GM21526 (cell line): Measurements from ENCODE around the gene ABHD4.
"Not testable (repeated sequence)": the region's sequence is repeated elsewhere in the genome, so short reads cannot be mapped to it uniquely, and the experiment has no call there.

Source experiments
- ATAC-seq: cut with Tn5 transposase; IDR thresholded peaks from one replicate; pipeline ENCODE4 v1.9.1; 2021; ENCODE audit warnings: moderate library complexity; ENCODE audit not compliant: unreplicated experiment, low FRiP score

Gene ABHD4

DNA sequence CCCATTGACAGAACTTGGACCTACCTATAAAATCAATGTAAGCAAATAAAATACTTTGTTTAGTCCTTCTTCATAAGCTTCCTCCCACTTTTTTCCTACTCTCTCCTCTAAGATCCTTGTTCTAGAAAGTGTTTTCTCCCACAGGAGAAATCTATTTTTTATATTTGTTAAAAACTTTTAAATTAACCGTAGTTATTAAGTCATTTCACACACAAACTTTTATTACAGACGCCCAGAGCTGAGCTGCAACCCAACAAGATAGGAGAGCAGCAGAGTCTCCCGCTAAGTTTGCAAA is 36.8 kb upstream of the ABHD4 start:
- no peak for ATAC-seq

DNA sequence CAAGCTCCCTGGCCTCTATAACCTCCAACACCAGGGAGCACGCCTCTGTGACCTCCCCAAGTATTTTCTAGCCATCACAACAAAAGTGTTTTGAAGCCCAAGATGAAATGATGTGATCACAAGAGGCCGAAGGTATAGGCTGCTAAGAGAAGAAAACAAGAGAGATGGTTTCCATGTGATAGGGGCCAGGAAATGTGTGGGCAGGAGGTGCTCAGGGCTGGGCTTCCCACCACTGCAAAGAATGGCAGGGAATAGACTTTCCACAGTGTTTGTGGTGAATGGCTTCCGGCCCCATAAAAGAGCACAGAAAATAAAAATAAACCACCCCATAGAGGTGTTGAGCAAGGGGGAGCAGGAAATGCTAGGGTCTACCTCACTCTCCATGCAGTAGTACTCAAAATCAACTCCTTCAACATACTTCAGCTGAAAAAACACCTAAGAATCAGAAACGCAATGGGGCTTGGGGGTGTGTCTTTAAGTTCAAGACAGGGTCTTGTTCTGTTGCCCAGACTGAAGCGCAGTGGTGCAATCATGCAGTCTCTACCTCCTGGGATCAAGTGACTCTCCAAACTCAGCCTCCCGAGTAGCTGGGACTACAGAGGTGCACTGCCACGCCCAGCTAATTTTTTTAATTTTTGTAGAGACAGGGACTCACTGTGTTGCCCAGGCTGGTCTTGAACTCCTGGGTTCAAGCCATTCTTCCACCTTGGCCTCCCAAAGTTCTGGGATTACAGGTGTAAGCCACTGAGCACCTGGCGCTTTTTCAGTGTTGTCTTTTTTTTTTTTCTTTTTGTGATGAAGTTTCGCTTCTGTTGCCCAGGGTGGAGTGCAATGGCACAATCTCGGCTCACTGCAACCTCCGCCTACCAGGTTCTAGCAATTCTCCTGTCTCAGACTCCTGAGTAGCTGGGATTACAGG is 36.2 kb upstream of the ABHD4 start:
- ATAC-seq, result no peak

DNA sequence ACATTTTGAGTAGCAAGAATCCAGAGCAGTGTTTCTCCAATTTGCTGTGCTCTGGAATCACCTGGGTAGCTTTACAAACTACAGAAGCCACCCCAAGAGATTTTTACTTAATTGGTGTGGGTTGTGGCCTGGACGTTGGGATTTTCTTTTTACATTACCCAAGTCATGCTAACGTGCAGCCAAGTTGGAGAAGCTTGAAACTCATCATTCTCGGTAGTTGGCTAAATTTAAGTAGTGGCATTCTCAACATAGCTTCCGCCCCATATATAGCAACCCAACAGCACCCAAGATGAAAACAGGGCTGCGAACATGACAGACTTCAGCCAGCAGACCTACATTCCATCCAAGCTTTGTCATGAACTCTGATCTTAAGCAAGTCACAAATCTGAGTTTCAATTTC is 34.1 kb upstream of the ABHD4 start:
- ATAC-seq, result no peak

DNA sequence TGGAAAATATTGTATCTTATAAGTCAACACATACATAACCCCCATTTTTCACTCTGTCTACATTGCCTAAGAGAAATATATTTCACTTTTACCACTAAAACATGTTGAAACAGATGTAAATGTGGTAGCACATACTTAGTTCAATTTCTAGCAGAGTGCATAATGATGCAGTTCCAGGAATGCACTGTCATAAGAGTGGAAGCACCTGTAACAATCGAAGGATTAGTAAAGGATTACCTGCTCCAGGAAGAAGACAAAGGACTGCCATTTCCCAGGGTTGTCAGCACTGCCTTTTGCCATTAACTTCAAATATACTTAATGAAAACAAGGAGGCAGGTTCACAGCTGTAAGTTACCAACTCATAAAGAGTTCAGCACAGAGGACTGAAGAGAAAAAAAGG is 33.6 kb upstream of the ABHD4 start:
- no peak for ATAC-seq

DNA sequence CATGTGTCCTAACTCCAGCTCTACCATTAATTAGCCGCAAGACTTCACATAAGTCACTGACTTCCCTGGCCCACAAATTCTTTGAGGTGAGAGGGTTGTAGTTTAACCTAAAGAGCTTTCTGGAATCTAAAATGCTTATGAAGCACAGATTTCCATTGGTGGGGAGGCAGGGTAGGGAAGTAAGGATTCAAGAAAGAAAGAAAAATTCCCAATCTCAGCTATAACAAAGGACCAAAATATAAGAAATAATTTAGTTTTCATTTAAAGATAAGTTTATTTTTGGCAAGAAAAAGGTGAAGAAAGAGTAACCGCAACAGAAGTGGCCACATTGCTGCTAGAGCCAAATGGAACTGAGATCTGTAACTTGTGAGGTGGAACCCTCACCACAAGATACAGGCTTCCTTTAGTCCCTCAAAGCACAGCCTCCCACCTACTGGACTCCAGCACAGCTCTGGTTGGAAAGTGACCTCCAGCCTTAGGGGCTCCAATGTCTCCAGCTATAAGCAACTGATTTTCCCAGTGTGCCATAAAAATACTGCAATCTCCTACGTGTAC is 32.6 kb upstream of the ABHD4 start:
- ATAC-seq, result no peak

DNA sequence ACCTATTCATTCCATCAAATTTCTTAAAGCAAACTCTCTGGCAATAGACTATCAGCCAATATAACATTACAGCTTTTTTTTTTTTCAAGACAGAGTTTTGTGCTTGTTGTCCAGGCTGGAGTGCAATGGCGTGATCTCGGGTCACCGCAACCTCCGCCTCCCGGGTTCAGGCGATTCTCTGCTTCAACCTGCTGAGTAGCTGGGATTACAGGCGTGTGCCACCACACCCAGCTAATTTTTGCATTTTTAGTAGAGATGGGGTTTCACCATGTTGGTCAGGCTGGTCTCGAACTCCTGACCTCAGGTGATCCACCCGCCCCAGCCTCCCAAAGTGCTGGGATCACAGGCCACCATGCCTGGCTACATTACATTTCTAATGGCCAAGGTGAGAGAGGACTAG is 31.8 kb upstream of the ABHD4 start:
- ATAC-seq, result not testable (repeated sequence)

DNA sequence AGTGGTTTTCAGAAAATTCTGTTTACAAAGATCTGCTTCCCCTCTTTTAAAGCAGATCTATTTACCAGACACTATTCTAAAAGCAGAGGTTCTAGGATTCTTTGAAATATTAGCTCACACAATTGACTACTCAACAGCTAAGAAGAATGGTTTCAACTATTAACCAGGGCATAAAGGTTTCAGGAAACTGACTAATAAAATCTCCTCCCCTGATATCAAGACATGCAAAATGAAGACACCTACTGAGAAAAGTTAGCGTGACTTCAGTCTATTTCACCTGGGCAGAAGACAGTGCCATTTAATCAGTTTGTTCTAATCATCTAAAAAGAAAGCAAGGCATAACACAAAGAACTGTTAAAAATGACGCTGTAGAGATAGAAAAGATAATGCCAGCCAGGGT is 31.3 kb upstream of the ABHD4 start:
- ATAC-seq, result no peak

DNA sequence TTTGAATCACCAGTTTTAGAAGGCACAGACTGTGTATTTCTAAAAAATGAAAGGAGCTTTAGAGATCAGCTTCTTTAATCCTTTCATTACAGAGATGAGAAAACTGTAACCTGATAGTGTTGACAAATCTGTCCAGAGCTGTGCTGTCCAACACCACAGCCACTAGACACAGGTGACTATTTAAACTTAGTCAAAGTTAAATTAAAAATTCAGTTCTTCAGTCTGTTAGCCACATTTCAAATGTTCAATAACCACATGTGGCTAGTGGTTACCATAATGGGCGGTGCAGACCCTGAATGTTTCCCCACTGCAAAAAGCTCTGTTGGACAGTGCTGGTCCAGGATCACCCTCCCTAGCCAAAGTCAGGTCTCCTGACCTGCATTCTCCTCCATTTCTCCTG is 30.7 kb upstream of the ABHD4 start:
- no peak for ATAC-seq

DNA sequence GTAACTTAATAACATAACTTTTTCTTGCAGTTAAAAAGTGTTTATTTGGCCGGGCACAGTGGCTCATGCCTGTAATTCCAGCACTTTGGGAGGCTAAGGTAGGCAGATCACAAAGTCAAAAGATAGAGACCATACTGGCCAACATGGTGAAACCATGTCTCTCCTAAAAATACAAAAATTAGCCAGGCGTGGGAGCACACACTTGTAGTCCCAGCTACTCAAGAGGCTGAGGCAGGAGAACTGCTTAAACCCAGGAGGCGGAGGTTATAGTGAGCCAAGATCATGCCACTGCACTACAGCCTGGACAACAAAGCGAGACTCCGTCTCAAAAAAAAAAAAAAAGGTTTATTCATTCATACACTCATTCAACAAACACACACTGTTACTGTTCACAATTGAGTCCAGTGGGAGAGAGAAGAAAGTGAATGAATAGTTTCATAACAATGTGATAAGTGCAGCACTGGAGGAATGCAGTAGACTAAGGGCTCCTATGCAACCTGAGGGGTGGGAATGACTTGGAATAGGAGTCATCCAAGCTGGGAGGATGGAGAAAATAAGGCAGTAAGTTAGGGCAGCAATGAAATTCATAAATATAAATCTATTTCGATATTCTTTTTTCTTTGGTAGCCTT is 28.9 kb upstream of the ABHD4 start:
- no peak for ATAC-seq

DNA sequence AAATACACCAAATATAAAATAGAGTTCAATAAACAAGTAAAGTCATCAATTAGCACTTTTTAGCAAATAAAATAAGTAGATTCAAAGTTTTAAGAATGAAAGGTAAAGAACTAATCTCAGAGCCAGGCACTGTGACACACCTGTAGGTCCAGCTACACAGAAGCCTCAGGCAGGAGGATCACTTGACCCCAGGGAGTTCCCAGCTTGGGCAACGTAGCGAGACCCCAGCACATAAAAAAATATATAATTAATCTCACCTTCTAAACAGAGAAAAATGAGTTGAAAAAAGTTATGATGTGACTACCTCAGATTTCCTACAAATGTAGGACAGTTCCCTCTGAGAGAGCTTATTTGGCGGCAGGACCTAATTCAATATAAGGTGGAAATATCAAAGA is 28.4 kb upstream of the ABHD4 start:
- ATAC-seq, result no peak

DNA sequence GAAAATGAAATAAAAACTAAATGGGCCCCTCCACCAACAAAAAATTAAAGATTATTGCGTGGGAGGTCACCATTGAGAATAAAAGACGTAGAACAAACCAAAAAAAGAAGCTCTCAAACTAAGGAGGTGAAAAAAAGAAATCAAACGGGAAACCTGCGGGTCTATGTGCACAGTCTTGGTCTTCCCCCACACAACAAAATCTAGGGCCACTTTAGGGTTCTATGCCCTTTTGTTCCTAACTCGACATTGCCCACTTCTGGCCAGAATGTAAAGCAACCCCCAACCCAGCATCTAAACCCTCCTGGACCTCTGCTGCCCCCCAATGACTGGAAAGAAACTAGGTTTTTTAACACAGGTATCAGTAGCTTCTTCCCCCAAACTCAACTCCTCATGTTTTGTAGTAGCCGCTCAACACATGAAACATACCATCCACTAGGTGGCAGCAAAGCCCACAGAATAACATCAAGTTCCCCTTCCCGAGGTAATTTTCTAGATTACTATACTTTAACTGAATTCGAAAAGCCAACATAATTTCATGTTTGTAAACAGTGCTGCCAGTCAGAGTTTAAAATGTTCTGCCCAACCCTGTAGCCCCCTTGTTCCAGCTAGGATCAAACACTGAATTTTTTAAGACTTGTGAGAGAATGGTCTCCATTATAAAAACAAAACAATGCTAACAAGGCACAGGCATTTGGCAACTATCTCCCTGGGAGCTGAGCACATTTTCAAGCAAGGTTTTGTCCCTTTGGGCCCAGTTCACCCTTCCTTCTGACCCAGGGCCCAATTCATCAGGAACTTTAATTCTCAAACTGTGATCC is 27.8 kb upstream of the ABHD4 start:
- peak; percentile 66 for ATAC-seq

DNA sequence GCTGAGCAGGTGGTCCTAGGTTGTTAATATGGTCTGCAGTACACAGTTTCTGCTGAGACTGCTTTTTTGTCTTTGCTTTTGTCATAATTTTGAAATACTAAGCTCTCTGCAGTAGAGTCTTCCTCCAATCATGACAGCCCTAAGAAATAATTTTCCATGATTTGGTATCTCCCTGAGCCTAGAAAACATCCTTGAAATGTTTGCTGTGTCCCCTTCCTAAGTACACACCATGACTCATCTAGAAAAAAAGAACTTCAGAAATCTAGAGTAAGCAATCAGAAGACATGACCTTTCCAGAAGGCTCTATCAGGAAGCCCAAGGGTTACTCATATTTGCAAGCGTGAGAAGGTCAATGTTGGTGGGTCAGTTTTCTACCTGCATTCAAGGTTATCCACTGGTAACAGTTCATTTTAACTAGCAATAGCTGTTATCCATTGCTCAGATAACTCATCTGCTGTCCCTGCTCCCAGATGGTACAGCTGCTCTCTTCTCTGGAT is 25.5 kb upstream of the ABHD4 start:
- no peak for ATAC-seq

DNA sequence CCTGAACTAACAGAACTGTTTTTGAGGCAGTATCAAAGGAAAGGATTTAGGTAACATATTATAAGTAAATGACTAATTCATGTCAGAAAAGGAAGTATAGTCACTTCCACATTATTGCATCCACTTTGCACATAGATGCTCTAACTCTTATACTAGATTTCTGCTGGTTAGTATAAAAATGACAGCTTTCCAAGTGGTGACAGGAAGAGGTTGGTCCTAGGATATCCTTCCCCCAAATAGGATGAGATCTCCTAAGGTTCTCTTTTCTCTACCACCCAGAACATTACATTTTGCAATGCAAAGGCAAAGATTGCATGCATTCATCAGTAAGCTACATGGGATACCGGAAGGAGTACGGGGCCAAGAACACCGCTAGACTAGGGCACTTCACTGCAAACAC is 24.3 kb upstream of the ABHD4 start:
- ATAC-seq, result no peak

DNA sequence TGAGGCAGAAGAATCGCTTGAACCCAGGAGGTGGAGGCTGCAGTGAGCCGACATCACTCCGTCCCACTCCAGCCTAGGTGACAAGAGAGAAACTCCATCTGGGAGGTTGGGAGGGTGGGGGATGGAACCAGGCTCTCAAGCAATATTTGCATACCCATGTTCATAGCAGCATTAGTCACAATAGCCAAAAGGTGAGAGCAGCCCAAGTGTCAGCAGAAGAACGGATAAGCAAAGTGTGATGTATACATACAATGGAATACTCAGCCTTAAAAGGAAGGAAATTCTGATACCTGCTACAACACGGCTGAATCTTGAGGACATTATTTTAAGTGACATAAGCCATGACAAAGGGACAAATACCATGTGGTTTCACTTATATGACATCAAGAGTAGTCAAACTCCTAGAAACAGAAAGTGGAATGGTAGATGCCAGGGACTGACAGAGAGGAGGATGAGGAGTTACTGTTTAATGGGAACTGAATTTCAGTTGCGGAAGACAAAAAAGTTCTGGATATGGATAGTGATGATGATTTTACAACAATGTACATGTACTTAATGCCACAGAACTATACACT is 20.7 kb upstream of the ABHD4 start:
- ATAC-seq, result no peak

DNA sequence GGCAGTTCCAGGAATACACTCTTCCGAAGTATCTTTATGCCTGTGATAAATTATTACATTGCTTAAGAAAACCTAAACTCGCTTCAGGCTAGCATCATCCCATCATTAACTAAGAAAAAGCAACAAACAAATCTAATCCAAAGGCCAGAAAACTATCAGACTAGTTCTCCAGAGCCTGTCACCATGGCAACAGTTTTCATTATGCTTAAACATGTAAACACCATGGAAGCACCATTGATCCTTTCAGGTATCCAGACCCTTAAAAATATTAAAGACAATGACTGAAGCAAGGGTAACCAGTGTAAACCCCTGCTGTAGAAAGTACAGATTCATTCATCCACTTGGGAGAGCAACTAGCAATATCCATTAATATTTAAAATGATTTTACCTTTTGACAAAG is 18.9 kb upstream of the ABHD4 start:
- ATAC-seq, result no peak

DNA sequence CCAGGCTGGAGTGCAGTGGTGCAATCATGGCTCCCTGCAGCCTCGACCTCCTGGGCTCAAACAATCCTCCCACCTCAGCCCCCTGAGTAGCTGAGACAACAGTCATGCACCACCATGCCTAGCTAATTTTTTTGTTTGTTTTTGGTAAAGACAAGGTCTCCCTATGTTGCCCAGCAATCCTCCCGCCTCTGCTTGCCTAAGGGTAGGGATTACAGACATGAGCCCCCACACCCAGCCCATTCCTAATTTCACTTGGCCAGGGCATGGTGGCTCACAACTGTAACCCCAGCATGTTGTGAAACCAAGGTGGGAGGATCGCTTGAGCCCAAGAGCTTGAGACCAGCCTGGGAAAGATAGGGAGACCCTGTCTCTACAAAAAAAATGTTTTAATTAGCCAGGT is 18.2 kb upstream of the ABHD4 start:
- ATAC-seq, result no peak

DNA sequence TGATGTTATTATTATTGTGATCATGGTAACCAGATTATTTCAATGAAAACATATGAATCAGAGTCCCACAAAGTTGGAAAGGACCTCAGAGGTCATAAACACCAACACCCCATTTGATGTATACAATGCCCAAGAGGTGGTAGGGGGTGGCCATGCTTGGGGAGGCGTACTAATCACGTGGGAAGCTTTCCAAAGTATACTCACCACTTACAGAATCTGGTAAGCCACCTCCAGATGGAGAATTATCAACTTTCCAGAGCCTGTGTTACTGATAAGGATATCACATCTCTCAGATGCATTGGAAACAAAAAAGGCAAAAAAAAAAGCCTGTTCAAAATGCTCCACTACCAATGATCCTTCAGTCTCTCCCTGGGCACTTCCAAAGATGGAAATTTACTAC is 17.5 kb upstream of the ABHD4 start:
- no peak for ATAC-seq

DNA sequence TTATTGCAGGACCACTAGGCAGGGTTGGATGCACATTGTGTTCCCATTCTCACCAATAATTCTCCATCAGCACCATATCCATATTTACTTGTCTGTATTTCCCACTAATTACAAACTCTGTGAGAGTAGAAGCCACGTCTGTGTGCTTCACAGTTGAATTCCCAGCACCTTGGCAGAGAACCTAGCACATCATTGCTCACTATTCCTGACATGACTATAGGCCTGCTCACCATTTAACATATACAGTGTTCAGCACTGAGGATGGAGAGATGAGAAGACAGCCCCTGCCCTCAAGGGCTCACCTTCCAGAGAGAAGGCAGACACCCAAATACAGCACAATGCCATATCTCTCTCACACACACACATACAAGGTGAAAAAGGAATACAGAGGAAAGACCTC is 14.1 kb upstream of the ABHD4 start:
- ATAC-seq, result no peak

DNA sequence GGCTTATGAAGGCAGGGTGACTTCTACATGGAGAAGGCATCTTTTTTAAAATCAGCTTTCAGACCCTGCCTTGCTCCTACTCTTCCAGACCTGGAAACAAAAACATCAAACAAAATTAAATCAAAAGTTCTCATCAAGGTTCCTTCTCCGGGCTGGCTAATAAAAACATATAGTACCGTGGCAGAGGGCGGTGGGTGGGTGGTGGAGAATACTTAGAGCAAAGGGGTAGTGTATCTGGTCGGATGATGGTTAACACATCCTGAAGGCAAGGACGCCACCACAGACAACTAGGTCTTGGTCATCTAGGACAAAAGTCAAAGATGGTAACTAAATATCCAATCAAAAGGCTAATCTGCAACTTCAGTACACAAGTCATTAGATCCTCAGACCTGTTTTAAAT is 10.9 kb upstream of the ABHD4 start:
- no peak for ATAC-seq

DNA sequence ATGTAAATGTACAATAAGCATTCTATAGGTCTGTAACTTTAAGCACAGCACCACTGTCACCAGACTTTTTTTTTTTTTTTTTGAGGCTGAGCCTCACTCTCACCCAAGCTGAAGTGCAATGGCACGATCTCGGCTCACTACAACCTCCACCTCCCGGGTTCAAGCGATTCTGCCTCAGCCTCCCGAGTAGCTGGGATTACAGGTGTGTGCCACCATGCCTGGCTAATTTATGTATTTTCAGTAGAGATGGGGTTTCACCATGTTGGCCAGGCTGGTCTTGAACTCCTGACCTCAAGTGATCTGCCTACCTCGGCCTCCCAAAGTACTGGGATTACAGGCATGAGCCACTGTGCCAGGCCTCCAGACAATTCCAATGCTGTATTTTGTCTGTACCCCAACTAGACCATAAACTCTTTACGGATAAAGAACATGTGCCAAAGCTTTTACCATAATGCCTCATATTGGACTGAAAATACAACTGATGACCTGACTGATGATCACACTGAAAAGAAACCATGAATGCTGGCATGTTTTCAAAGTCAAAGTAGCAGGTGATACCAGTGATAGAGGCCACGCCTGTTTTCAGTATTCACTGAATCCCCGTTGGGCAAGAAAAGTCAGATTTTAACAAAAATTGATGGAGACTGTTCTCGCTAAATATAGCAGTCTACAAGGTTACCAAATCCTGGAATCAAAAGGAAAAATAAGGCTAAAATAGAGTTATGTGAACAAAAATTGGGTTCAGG is 10.2 kb upstream of the ABHD4 start:
- ATAC-seq, result not testable (repeated sequence)
